Measurements from ENCODE around the gene SCYL1. TPM values are rescaled to one million over a fixed set of nuclear protein-coding genes. Genes with fewer than 3 reads are reported as not detected.

SCYL1 gene
- total RNA-seq, 1 donor from 2014 or later = 41.8 TPM

DNA sequence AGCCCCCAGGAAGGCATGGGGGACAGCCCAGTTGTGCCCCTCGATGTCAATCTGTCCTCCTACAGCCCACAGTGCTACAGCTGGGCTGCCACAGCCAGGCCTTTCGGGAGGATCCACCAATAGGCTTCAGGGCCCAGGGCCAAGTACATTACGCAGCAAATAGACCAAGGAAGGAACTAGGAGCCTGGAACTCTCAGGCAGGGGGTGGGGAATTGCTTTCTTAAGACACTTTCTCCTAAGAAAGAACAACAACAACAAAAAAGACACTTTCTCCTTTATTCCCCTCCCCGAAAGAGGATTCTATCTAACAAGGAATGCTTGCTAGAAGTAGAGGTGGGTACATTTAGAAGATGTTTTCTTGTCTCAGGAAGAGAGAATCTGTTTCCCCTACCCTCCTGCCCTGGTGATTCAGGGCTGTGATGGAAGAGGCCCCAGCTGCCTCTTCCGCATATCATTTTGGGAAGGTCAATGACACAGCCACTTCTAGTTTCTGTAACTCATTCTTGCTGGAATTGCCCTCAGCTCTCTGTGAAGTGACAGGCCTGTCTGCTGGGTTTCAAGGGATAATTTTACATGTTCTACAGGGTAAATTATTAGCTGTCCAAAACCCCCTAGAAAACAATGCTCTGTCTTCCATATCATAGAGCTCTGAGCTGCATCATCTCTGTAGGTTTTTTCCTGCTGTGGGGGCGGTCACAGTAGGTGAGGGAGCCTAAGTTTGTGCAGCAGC, 32.1 kb upstream of the SCYL1 start:
- peak in 1 of 2 donors; percentile 73 for DNase-seq (ENCODE audit: low read depth in 2 of 2)

DNA sequence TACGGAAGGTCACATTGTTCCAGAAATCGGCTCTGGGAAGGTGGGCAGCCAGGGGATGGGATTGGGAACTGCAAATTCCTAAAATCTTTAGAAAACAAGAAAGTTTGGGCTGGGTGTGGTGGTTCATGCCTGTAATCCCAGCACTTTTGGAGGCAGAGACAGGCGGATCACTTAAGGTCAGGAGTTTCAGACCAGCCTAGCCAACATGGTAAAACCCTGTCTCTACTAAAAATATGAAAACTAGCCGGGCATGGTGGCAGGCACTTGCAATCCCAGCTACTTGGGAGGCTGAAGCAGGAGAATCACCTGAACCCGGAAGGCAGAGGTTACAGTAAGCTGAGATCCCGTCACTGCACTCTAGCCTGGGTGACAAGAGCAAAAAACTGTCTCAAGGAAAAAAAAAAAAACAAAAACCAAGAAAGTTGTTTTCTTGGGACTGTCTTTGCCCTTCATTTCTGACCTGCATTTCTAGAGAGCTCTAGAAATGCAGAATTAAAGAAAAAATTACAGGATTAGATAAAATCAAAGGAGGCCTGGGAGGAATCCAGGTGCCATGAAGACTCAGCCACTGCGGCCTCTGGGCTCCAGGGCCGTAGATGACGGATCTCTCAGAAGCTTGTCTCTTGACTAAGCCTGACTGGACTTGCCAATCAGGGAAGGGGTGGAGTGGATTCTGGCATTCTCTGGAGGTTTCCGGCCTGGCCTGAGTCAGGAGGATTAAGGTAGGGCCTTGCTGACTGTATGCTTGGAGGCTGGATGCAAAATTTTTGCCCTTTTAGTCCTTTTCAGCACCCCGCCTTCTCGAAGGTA, 31.3 kb upstream of the SCYL1 start:
- peak in 1 of 2 donors; percentile 89 for DNase-seq (ENCODE audit: low read depth in 2 of 2)

DNA sequence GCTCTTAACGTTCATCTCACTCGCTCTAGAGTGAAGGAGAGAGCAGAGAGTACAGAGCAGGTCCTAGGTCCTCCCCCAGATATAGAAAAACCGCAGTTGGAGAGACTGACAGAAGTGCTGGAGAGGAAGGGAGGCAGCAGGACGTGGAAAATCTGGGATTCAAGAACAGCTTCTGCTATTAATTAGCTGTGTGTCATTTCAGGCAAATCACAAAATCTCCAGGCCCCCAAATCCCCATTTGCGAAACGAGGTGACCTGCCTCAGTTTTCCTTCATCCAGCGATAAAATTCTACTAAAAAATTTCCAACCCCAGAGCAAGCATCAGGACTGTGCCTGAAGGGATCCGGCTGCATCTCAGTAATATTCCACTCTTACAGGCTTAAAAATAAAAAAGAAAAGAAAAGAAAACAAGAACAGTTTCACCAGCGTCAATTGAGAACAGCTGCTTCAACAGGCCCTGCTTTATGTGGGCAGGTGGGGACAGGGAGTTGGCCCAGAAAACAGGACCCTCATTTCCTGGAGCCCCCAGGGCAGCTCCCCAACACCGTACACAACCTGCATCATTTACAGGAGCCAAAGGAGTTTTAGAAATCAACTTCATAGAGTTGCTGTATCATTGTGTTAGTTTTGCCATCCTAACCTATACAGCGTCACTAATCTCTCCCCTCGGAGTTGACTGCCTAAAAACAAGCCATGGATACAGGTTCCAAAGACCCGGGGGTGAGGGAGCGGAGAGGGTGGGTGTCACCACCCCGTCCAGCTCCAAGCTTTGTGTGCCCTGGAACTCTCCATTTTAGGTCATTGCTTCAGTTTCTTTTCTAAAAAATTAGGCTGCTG, 28.4 kb upstream of the SCYL1 start:
- DNase-seq (ENCODE audit: low read depth in 2 of 2) = peak in 1 of 2 donors; percentile 39

DNA sequence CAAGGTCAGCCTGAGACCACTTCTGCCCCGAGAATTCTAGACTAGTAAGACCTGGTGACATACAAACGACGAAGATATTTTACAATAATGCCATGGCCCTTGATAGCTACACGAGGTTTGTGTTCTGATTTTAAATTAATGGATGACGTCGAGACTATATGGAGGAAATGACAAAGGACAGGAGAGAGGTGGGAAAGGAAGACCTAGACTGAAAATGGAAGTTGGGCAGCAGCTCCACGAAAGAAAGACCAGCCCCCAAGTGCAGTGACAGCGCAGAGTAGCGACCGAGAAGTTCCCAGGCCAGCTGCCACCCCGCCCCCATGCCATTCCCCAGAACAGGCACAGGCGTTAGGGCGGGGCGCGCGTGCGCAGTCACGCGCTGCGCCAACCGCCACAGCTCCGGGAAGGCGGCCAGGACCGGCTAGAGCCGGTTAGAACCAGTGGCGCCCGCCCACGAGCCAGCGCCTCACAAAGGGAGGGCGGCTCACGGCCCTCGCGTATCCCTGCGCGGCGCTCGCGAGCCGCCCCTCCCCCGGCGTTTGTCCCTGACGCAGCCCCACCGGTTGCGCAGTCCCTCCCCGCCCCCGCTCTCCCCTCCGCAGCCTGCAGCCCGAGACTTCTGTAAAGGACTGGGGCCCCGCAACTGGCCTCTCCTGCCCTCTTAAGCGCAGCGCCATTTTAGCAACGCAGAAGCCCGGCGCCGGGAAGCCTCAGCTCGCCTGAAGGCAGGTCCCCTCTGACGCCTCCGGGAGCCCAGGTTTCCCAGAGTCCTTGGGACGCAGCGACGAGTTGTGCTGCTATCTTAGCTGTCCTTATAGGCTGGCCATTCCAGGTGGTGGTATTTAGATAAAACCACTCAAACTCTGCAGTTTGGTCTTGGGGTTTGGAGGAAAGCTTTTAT, 27.5 kb upstream of the SCYL1 start:
- peak; percentile 97 to 99 for DNase-seq (ENCODE audit: low read depth in 2 of 2)

DNA sequence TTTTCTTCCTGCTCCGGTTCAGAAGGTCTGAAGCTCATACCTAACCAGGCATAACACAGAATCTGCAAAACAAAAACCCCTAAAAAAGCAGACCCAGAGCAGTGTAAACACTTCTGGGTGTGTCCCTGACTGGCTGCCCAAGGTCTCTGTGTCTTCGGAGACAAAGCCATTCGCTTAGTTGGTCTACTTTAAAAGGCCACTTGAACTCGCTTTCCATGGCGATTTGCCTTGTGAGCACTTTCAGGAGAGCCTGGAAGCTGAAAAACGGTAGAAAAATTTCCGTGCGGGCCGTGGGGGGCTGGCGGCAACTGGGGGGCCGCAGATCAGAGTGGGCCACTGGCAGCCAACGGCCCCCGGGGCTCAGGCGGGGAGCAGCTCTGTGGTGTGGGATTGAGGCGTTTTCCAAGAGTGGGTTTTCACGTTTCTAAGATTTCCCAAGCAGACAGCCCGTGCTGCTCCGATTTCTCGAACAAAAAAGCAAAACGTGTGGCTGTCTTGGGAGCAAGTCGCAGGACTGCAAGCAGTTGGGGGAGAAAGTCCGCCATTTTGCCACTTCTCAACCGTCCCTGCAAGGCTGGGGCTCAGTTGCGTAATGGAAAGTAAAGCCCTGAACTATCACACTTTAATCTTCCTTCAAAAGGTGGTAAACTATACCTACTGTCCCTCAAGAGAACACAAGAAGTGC, 26.7 kb upstream of the SCYL1 start:
- DNase-seq (ENCODE audit: low read depth in 2 of 2) = peak in 1 of 2 donors; percentile 63

DNA sequence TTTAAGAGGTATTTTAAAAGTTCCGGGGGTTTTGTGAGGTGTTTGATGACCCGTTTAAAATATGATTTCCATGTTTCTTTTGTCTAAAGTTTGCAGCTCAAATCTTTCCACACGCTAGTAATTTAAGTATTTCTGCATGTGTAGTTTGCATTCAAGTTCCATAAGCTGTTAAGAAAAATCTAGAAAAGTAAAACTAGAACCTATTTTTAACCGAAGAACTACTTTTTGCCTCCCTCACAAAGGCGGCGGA, 26.2 kb upstream of the SCYL1 start:
- DNase-seq (ENCODE audit: low read depth in 2 of 2) = no peak

DNA sequence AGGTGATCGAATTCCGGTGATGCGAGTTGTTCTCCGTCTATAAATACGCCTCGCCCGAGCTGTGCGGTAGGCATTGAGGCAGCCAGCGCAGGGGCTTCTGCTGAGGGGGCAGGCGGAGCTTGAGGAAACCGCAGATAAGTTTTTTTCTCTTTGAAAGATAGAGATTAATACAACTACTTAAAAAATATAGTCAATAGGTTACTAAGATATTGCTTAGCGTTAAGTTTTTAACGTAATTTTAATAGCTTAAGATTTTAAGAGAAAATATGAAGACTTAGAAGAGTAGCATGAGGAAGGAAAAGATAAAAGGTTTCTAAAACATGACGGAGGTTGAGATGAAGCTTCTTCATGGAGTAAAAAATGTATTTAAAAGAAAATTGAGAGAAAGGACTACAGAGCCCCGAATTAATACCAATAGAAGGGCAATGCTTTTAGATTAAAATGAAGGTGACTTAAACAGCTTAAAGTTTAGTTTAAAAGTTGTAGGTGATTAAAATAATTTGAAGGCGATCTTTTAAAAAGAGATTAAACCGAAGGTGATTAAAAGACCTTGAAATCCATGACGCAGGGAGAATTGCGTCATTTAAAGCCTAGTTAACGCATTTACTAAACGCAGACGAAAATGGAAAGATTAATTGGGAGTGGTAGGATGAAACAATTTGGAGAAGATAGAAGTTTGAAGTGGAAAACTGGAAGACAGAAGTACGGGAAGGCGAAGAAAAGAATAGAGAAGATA, 25.7 kb upstream of the SCYL1 start, which contains the start of gene MALAT1:
Gene MALAT1, plus strand, starts transcription at position 69 of the 736 bp plus-strand sequence.
- DNase-seq (ENCODE audit: low read depth in 2 of 2) = peak; percentile 95

DNA sequence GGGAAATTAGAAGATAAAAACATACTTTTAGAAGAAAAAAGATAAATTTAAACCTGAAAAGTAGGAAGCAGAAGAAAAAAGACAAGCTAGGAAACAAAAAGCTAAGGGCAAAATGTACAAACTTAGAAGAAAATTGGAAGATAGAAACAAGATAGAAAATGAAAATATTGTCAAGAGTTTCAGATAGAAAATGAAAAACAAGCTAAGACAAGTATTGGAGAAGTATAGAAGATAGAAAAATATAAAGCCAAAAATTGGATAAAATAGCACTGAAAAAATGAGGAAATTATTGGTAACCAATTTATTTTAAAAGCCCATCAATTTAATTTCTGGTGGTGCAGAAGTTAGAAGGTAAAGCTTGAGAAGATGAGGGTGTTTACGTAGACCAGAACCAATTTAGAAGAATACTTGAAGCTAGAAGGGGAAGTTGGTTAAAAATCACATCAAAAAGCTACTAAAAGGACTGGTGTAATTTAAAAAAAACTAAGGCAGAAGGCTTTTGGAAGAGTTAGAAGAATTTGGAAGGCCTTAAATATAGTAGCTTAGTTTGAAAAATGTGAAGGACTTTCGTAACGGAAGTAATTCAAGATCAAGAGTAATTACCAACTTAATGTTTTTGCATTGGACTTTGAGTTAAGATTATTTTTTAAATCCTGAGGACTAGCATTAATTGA, 25.0 kb upstream of the SCYL1 start:
- peak in 1 of 2 donors; percentile 23 for DNase-seq (ENCODE audit: low read depth in 2 of 2)

DNA sequence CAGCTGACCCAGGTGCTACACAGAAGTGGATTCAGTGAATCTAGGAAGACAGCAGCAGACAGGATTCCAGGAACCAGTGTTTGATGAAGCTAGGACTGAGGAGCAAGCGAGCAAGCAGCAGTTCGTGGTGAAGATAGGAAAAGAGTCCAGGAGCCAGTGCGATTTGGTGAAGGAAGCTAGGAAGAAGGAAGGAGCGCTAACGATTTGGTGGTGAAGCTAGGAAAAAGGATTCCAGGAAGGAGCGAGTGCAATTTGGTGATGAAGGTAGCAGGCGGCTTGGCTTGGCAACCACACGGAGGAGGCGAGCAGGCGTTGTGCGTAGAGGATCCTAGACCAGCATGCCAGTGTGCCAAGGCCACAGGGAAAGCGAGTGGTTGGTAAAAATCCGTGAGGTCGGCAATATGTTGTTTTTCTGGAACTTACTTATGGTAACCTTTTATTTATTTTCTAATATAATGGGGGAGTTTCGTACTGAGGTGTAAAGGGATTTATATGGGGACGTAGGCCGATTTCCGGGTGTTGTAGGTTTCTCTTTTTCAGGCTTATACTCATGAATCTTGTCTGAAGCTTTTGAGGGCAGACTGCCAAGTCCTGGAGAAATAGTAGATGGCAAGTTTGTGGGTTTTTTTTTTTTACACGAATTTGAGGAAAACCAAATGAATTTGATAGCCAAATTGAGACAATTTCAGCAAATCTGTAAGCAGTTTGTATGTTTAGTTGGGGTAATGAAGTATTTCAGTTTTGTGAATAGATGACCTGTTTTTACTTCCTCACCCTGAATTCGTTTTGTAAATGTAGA, 24.3 kb upstream of the SCYL1 start:
- peak in 1 of 2 donors; percentile 53 for DNase-seq (ENCODE audit: low read depth in 2 of 2)

DNA sequence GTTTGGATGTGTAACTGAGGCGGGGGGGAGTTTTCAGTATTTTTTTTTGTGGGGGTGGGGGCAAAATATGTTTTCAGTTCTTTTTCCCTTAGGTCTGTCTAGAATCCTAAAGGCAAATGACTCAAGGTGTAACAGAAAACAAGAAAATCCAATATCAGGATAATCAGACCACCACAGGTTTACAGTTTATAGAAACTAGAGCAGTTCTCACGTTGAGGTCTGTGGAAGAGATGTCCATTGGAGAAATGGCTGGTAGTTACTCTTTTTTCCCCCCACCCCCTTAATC, 23.8 kb upstream of the SCYL1 start:
- DNase-seq (ENCODE audit: low read depth in 2 of 2) = no peak

DNA sequence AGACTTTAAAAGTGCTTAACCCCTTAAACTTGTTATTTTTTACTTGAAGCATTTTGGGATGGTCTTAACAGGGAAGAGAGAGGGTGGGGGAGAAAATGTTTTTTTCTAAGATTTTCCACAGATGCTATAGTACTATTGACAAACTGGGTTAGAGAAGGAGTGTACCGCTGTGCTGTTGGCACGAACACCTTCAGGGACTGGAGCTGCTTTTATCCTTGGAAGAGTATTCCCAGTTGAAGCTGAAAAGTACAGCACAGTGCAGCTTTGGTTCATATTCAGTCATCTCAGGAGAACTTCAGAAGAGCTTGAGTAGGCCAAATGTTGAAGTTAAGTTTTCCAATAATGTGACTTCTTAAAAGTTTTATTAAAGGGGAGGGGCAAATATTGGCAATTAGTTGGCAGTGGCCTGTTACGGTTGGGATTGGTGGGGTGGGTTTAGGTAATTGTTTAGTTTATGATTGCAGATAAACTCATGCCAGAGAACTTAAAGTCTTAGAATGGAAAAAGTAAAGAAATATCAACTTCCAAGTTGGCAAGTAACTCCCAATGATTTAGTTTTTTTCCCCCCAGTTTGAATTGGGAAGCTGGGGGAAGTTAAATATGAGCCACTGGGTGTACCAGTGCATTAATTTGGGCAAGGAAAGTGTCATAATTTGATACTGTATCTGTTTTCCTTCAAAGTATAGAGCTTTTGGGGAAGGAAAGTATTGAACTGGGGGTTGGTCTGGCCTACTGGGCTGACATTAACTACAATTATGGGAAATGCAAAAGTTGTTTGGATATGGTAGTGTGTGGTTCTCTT, 23.2 kb upstream of the SCYL1 start:
- peak in 1 of 2 donors; percentile 32 for DNase-seq (ENCODE audit: low read depth in 2 of 2)

DNA sequence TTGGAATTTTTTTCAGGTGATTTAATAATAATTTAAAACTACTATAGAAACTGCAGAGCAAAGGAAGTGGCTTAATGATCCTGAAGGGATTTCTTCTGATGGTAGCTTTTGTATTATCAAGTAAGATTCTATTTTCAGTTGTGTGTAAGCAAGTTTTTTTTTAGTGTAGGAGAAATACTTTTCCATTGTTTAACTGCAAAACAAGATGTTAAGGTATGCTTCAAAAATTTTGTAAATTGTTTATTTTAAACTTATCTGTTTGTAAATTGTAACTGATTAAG, 22.7 kb upstream of the SCYL1 start:
- DNase-seq (ENCODE audit: low read depth in 2 of 2) = no peak

DNA sequence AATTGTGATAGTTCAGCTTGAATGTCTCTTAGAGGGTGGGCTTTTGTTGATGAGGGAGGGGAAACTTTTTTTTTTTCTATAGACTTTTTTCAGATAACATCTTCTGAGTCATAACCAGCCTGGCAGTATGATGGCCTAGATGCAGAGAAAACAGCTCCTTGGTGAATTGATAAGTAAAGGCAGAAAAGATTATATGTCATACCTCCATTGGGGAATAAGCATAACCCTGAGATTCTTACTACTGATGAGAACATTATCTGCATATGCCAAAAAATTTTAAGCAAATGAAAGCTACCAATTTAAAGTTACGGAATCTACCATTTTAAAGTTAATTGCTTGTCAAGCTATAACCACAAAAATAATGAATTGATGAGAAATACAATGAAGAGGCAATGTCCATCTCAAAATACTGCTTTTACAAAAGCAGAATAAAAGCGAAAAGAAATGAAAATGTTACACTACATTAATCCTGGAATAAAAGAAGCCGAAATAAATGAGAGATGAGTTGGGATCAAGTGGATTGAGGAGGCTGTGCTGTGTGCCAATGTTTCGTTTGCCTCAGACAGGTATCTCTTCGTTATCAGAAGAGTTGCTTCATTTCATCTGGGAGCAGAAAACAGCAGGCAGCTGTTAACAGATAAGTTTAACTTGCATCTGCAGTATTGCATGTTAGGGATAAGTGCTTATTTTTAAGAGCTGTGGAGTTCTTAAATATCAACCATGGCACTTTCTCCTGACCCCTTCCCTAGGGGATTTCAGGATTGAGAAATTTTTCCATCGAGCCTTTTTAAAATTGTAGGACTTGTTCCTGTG, 22.1 kb upstream of the SCYL1 start:
- DNase-seq (ENCODE audit: low read depth in 2 of 2) = peak in 1 of 2 donors; percentile 60

DNA sequence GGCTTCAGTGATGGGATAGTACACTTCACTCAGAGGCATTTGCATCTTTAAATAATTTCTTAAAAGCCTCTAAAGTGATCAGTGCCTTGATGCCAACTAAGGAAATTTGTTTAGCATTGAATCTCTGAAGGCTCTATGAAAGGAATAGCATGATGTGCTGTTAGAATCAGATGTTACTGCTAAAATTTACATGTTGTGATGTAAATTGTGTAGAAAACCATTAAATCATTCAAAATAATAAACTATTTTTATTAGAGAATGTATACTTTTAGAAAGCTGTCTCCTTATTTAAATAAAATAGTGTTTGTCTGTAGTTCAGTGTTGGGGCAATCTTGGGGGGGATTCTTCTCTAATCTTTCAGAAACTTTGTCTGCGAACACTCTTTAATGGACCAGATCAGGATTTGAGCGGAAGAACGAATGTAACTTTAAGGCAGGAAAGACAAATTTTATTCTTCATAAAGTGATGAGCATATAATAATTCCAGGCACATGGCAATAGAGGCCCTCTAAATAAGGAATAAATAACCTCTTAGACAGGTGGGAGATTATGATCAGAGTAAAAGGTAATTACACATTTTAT, 21.4 kb upstream of the SCYL1 start:
- no peak for DNase-seq (ENCODE audit: low read depth in 2 of 2)

DNA sequence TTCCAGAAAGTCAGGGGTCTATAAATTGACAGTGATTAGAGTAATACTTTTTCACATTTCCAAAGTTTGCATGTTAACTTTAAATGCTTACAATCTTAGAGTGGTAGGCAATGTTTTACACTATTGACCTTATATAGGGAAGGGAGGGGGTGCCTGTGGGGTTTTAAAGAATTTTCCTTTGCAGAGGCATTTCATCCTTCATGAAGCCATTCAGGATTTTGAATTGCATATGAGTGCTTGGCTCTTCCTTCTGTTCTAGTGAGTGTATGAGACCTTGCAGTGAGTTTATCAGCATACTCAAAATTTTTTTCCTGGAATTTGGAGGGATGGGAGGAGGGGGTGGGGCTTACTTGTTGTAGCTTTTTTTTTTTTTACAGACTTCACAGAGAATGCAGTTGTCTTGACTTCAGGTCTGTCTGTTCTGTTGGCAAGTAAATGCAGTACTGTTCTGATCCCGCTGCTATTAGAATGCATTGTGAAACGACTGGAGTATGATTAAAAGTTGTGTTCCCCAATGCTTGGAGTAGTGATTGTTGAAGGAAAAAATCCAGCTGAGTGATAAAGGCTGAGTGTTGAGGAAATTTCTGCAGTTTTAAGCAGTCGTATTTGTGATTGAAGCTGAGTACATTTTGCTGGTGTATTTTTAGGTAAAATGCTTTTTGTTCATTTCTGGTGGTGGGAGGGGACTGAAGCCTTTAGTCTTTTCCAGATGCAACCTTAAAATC, 20.8 kb upstream of the SCYL1 start:
- DNase-seq (ENCODE audit: low read depth in 2 of 2) = peak in 1 of 2 donors; percentile 43

All from dermis microvascular lymphatic vessel endothelial cell (primary cell).